HEK293T (cell line): ENCODE measurements around the gene CIBAR2.

Experiments used
- ARNT ChIP-seq: fragments of 450-650 bp; IDR thresholded peaks from 2 replicates; pipeline ENCODE4 v1.6.1; 2017; ENCODE audit warnings: mild to moderate bottlenecking
- BHLHE40 ChIP-seq: fragments of 450-650 bp; IDR thresholded peaks from 2 replicates; pipeline ENCODE4 v1.6.1; 2016; ENCODE audit warnings: mild to moderate bottlenecking, moderate library complexity, borderline replicate concordance
- FOXM1 ChIP-seq: fragments of 450-650 bp; IDR thresholded peaks from 2 replicates; pipeline ENCODE4 v1.6.1; 2017; ENCODE audit warnings: mild to moderate bottlenecking, borderline replicate concordance
- L3MBTL2 ChIP-seq: fragments of 450-650 bp; conservative IDR thresholded peaks from 2 replicates; pipeline ENCODE4 v1.6.1; 2016; ENCODE audit warnings: mild to moderate bottlenecking
- LEF1 ChIP-seq: fragments of 450-650 bp; IDR thresholded peaks from 2 replicates; pipeline ENCODE4 v1.6.1; 2017; ENCODE audit warnings: mild to moderate bottlenecking, borderline replicate concordance
- NFRKB ChIP-seq: fragments of 450-650 bp; IDR thresholded peaks from 2 replicates; pipeline ENCODE4 v1.6.1; 2016; ENCODE audit warnings: mild to moderate bottlenecking, moderate library complexity
- SP1 ChIP-seq: fragments of 450-650 bp; IDR thresholded peaks from 2 replicates; pipeline ENCODE4 v1.6.1; 2017
- SUZ12 ChIP-seq: fragments of 450-650 bp; IDR thresholded peaks from 2 replicates; pipeline ENCODE4 v1.6.1; 2016; ENCODE audit warnings: mild to moderate bottlenecking
- TARDBP ChIP-seq: fragments of 450-650 bp; IDR thresholded peaks from 2 replicates; pipeline ENCODE4 v1.6.1; 2016

DNA sequence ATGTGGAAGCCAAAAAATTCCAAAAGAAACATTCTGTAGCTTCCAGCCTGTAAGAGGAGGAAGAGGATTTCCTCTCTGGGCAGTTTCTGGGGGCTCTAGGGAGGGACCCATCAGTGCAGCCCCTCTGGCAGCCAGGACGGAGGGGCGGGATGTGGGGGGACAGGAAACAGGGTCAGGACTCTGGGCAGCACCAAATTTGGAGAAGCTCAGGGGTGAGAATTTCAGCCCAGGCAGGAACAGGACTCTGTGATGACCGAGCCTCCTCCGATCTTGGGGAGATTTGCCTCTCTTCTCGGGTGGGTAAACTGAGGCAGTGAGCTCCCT, 18.4 kb upstream of the CIBAR2 start:
- TF ChIP-seq TARDBP, result no peak
- TF ChIP-seq BHLHE40, result no peak
- TF ChIP-seq FOXM1, result no peak
- TF ChIP-seq SP1, result no peak
- no peak for TF ChIP-seq L3MBTL2
- no peak for TF ChIP-seq LEF1
- no peak for TF ChIP-seq NFRKB
- TF ChIP-seq ARNT, result no peak
- no peak for TF ChIP-seq SUZ12
